IMR-90 (cell line): Measurements from ENCODE around the gene TSN. TPM values are rescaled to one million over a fixed set of nuclear protein-coding genes. Genes with fewer than 3 reads are reported as not detected.

Source experiments
- ATAC-seq: fragments of 200-7000 bp; cut with Tn5 transposase; 2 replicates; pipeline ENCODE4 v1.9.1; 2020; ENCODE audit warnings: low read depth, mild to moderate bottlenecking, moderate library complexity
- BruUV-seq: library from RNA; stranded (reverse); fragments of 400-500 nt; replicated peaks from 2 replicates; lab custom pipeline; 2021; lab: Mats Ljungman, UMichigan
- CTCF ChIA-PET: fragments of 300-600 bp; formaldehyde crosslinking; extraction: SDS; loops from one replicate; lab custom pipeline; 2021; ENCODE audit warnings: antibody characterized with exemption; lab: Yijun Ruan, JAX
- POLR2A ChIA-PET: fragments of 300-600 bp; sonication (Branson Sonifier 250); formaldehyde crosslinking; loops from one replicate; lab custom pipeline; 2022; ENCODE audit warnings: antibody characterized with exemption; ENCODE audit not compliant: unreplicated experiment; lab: Charles Lee
- DNase-seq: peaks from one replicate; pipeline ENCODE4 v3.0.0; 2013
- H2AFZ ChIP-seq: replicated peaks from 2 replicates; pipeline ENCODE3; 2013; ENCODE audit warnings: low read length, mild to moderate bottlenecking; ENCODE audit not compliant: poor library complexity
- H2AK5ac ChIP-seq: 2 replicates; pipeline ENCODE4 v1.6.1; 2013; ENCODE audit warnings: low read depth, low read length, inconsistent platforms
- H2AK9ac ChIP-seq: replicated peaks from 2 replicates; pipeline ENCODE3; 2013; ENCODE audit warnings: mild to moderate bottlenecking, low read depth, low read length, moderate library complexity; ENCODE audit not compliant: poor library complexity
- H2BK120ac ChIP-seq: 2 replicates; pipeline ENCODE4 v1.6.1; 2013; ENCODE audit warnings: low read depth, low read length, inconsistent platforms
- H2BK15ac ChIP-seq: 3 replicates; pipeline ENCODE4 v1.6.1; 2013; ENCODE audit warnings: low read depth, low read length, inconsistent platforms
- H2BK20ac ChIP-seq: 2 replicates; pipeline ENCODE4 v1.6.1; 2013; ENCODE audit warnings: low read depth, mild to moderate bottlenecking, inconsistent platforms, low read length, moderate library complexity
- H2BK5ac ChIP-seq: 2 replicates; pipeline ENCODE4 v1.6.1; 2013; ENCODE audit warnings: mild to moderate bottlenecking, low read depth, low read length, inconsistent platforms; ENCODE audit not compliant: poor library complexity, severe bottlenecking
- H3K14ac ChIP-seq: replicated peaks from 2 replicates; pipeline ENCODE4 v1.6.1; 2013; ENCODE audit warnings: low read depth, low read length, inconsistent platforms
- H3K18ac ChIP-seq: 2 replicates; pipeline ENCODE4 v1.6.1; 2013; ENCODE audit warnings: low read depth, low read length, control low read depth
- H3K23ac ChIP-seq: 2 replicates; pipeline ENCODE4 v1.6.1; 2013; ENCODE audit warnings: low read depth, low read length, inconsistent platforms
- H3K27ac ChIP-seq: 2 replicates; pipeline ENCODE4 v1.5.1; 2013; ENCODE audit warnings: mild to moderate bottlenecking, control low read depth, low read length; ENCODE audit not compliant: insufficient read depth
- H3K27me3 ChIP-seq: 2 replicates; pipeline ENCODE4 v1.6.1; 2013; ENCODE audit warnings: low read length; ENCODE audit not compliant: control insufficient read depth, insufficient read depth
- H3K36me3 ChIP-seq: 2 replicates; pipeline ENCODE4 v1.6.1; 2013; ENCODE audit warnings: low read length, mixed read lengths; ENCODE audit not compliant: control insufficient read depth, insufficient read depth
- H3K4ac ChIP-seq: 2 replicates; pipeline ENCODE4 v1.6.1; 2013; ENCODE audit warnings: low read depth, low read length, inconsistent platforms
- H3K4me1 ChIP-seq: 2 replicates; pipeline ENCODE4 v1.6.1; 2013; ENCODE audit warnings: low read length, mixed read lengths; ENCODE audit not compliant: control insufficient read depth, insufficient read depth
- H3K4me2 ChIP-seq: 2 replicates; pipeline ENCODE4 v1.6.1; 2013; ENCODE audit warnings: low read depth, mild to moderate bottlenecking, control low read depth, low read length, moderate library complexity
- H3K4me3 ChIP-seq: 2 replicates; pipeline ENCODE4 v1.5.1; 2013; ENCODE audit warnings: low read depth, mild to moderate bottlenecking, control low read depth, low read length, moderate library complexity; ENCODE audit not compliant: insufficient read depth
- H3K56ac ChIP-seq: 2 replicates; pipeline ENCODE4 v1.6.1; 2013; ENCODE audit warnings: low read length, inconsistent platforms; ENCODE audit not compliant: insufficient read depth; ENCODE audit errors: extremely low read depth
- H3K79me1 ChIP-seq, 2 experiments: 2 replicates each; pipeline ENCODE4 v1.6.1; 2013; ENCODE audit warnings: low read length in 2 of 2, inconsistent platforms in 1 of 2, low read depth in 1 of 2
- H3K9ac ChIP-seq: 2 replicates; pipeline ENCODE4 v1.6.1; 2013; ENCODE audit warnings: low read depth, low read length, control low read depth
- H3K9me1 ChIP-seq: 2 replicates; pipeline ENCODE4 v1.6.1; 2013; ENCODE audit warnings: low read length, inconsistent platforms; ENCODE audit not compliant: insufficient read depth
- H3K9me3 ChIP-seq: 2 replicates; pipeline ENCODE4 v1.6.1; 2013; ENCODE audit warnings: low read length; ENCODE audit not compliant: control insufficient read depth, insufficient read depth
- H4K20me1 ChIP-seq: 2 replicates; pipeline ENCODE4 v1.6.1; 2013; ENCODE audit warnings: low read length, inconsistent platforms; ENCODE audit not compliant: insufficient read depth
- H4K5ac ChIP-seq: 2 replicates; pipeline ENCODE4 v1.6.1; 2013; ENCODE audit warnings: mild to moderate bottlenecking, low read depth, low read length, control low read depth
- H4K8ac ChIP-seq, 2 experiments: 2 replicates each; pipeline ENCODE4 v1.6.1; 2013; ENCODE audit warnings: low read depth in 2 of 2, low read length in 2 of 2, control low read depth in 1 of 2, inconsistent platforms in 1 of 2
- H4K91ac ChIP-seq: 2 replicates; pipeline ENCODE4 v1.6.1; 2013; ENCODE audit warnings: low read depth, low read length, inconsistent platforms; ENCODE audit not compliant: insufficient read depth
- BHLHE40 ChIP-seq: fragments of 150-350 bp; IDR thresholded peaks from 2 replicates; pipeline ENCODE4 v1.6.1; 2016; ENCODE audit warnings: mild to moderate bottlenecking, low read depth, low read length
- CEBPB ChIP-seq: IDR thresholded peaks from 2 replicates; pipeline ENCODE4 v1.6.1; 2012; ENCODE audit warnings: low read depth, low read length, improper control_type of control experiment
- CHD1 ChIP-seq: IDR thresholded peaks from 2 replicates; pipeline ENCODE4 v1.6.1; 2012; ENCODE audit warnings: low read depth, low read length, improper control_type of control experiment
- CTCF ChIP-seq: conservative IDR thresholded peaks from 2 replicates; pipeline ENCODE4 v1.5.1; 2012; ENCODE audit warnings: mild to moderate bottlenecking, low read depth, low read length, improper control_type of control experiment
- FOS ChIP-seq: fragments of 150-350 bp; IDR thresholded peaks from 2 replicates; pipeline ENCODE4 v1.6.1; 2016; ENCODE audit warnings: low read depth, low read length
- MAFK ChIP-seq: IDR thresholded peaks from 2 replicates; pipeline ENCODE4 v1.6.1; 2012; ENCODE audit warnings: low read depth, low read length, improper control_type of control experiment
- MAZ ChIP-seq: IDR thresholded peaks from 2 replicates; pipeline ENCODE4 v1.6.1; 2012; ENCODE audit warnings: low read depth, mild to moderate bottlenecking, low read length, improper control_type of control experiment, moderate library complexity, borderline replicate concordance
- MXI1 ChIP-seq: IDR thresholded peaks from 2 replicates; pipeline ENCODE4 v1.6.1; 2012; ENCODE audit warnings: low read depth, mild to moderate bottlenecking, low read length, moderate library complexity, borderline replicate concordance
- NFE2L2 ChIP-seq: fragments of 150-350 bp; IDR thresholded peaks from 2 replicates; pipeline ENCODE4 v1.6.1; 2016; ENCODE audit warnings: low read depth, mild to moderate bottlenecking, low read length
- POLR2A ChIP-seq: IDR thresholded peaks from 2 replicates; pipeline ENCODE4 v1.6.1; 2012; ENCODE audit warnings: mild to moderate bottlenecking, low read depth, low read length
- RAD21 ChIP-seq: IDR thresholded peaks from 2 replicates; pipeline ENCODE4 v1.6.1; 2012; ENCODE audit warnings: low read length, improper control_type of control experiment
- RCOR1 ChIP-seq: IDR thresholded peaks from 2 replicates; pipeline ENCODE4 v1.6.1; 2012; ENCODE audit warnings: mild to moderate bottlenecking, low read length, improper control_type of control experiment; ENCODE audit not compliant: insufficient replicate concordance
- SMC3 ChIP-seq: fragments of 150-350 bp; IDR thresholded peaks from 2 replicates; pipeline ENCODE4 v1.6.1; 2016; ENCODE audit warnings: low read depth, mild to moderate bottlenecking, antibody characterized with exemption, low read length, moderate library complexity
- USF2 ChIP-seq: fragments of 150-350 bp; IDR thresholded peaks from 2 replicates; pipeline ENCODE4 v1.6.1; 2017; ENCODE audit warnings: mild to moderate bottlenecking, antibody characterized with exemption, low read length, low read depth
- WGBS, 2 experiments: methylation state at CpG; one replicate each; pipeline versions ENCODE4 v1.1.5 to v1.1.7; 2013; ENCODE audit warnings: missing lambda C conversion rate in 2 of 2; ENCODE audit not compliant: insufficient read length in 1 of 2; ENCODE audit errors: extremely low coverage in 2 of 2; 5-methylcytosine and 5-hydroxymethylcytosine counted together
- dilution Hi-C: fragments of 300-500 bp; cut with HindIII; formaldehyde crosslinking; loops from one replicate; pipeline ENCODE4 v1.14.3; 2018; ENCODE audit warnings: low sequenced_read_pairs; ENCODE audit not compliant: unreplicated experiment
- in situ Hi-C: fragments of 300-500 bp; cut with MboI; formaldehyde crosslinking; loops from 3 replicates; pipeline ENCODE4 v1.14.3; 2019; ENCODE audit warnings: low sequenced_read_pairs, inconsistent platforms, mixed read lengths
- intact Hi-C: fragments of 100-400 bp; cut with micrococcal nuclease; formaldehyde crosslinking; loops from 2 replicates; pipeline ENCODE4 v1.10.0; 2022
- polyA plus RNA-seq, 3 experiments: library from polyadenylated mRNA; depleted of rRNA; stranded (reverse); fragments of >200 nt; gene quantifications; 2 replicates each; pipeline ENCODE4 v1.2.3, GENCODE V29; 2012; ENCODE audit warnings: low replicate concordance in 1 of 3
- total RNA-seq: library from RNA; depleted of rRNA; stranded (reverse); fragments of >200 nt; gene quantifications from 2 replicates; pipeline ENCODE4 v1.2.3, GENCODE V29; 2012
- TF ChIP-seq, protein P1 (sequence below): fragments of 150-350 bp; IDR thresholded peaks from 2 replicates; pipeline ENCODE4 v1.6.1; 2016; ENCODE audit warnings: low read depth, mild to moderate bottlenecking, low read length, moderate library complexity, borderline replicate concordance

Gene TSN
- total and polyA plus RNA-seq, 2 of the 4 experiments (the other 2 are of a cell fraction) = 31.0 to 56.3 TPM

GRCh38 chr2:121771976-121772742, 16.7 kb downstream of the TSN start:
- Histone ChIP-seq H2BK5ac (no peak overlapping the region), H3K9me1 (no peaks in the 10 kb centered on the region; the same call in 1 of the 2 replicates), H3K9ac (no peak overlapping the region), H4K8ac (no peak overlapping the region), H2BK15ac (no peak overlapping the region), H3K4me3 (no peak overlapping the region), H2BK20ac (no peak overlapping the region), H3K27me3 (peaks cover 2% of the 10 kb centered on the region; the same call in 1 of the 2 replicates), H2AK9ac (no peak overlapping the region), H4K5ac (no peak overlapping the region), H3K9me3 (no peaks in the 10 kb centered on the region), H3K79me1 (no peaks in the 10 kb centered on the region), H3K4me2 (peak overlapping the region; percentile 19; the same call in 1 of the 2 replicates), H2AK5ac (no peak overlapping the region), H3K36me3 (peaks cover 8% of the 10 kb centered on the region), H3K56ac (no peak overlapping the region), H2AFZ (peak overlapping the region; percentile 67), H4K91ac (no peak overlapping the region), H4K20me1 (no peaks in the 10 kb centered on the region), H3K23ac (no peak overlapping the region; the same call in 1 of the 2 replicates), H2BK120ac (no peak overlapping the region), H3K14ac (no peak overlapping the region), H3K4me1 (peaks cover 2% of the 10 kb centered on the region; the same call in 1 of the 2 replicates), H3K27ac (no peak overlapping the region), H3K18ac (no peak overlapping the region), H3K4ac (no peak overlapping the region)
- in situ Hi-C loops (no loop called here), dilution Hi-C loops (no loop called here), intact Hi-C loops (no loop called here)
- DNase-seq (peak; percentile 32), ATAC-seq (peak; percentile 49)
- TF ChIP-seq SMC3 = no peak
- no peak for TF ChIP-seq RAD21
- TF ChIP-seq MAZ = no peak
- TF ChIP-seq BHLHE40 = no peak
- TF ChIP-seq, protein P1, sequence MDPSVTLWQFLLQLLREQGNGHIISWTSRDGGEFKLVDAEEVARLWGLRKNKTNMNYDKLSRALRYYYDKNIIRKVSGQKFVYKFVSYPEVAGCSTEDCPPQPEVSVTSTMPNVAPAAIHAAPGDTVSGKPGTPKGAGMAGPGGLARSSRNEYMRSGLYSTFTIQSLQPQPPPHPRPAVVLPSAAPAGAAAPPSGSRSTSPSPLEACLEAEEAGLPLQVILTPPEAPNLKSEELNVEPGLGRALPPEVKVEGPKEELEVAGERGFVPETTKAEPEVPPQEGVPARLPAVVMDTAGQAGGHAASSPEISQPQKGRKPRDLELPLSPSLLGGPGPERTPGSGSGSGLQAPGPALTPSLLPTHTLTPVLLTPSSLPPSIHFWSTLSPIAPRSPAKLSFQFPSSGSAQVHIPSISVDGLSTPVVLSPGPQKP = no peak
- TF ChIP-seq CTCF = no peak
- TF ChIP-seq MAFK = no peak
- TF ChIP-seq USF2 = no peak
- TF ChIP-seq NFE2L2 = no peak
- TF ChIP-seq CHD1 = no peak
- no peak for TF ChIP-seq CEBPB
- no peak for TF ChIP-seq FOS
- TF ChIP-seq MXI1 = no peak
- TF ChIP-seq POLR2A = no peak
- TF ChIP-seq RCOR1 = no peak
- no TSS peak for BruUV-seq
- POLR2A ChIA-PET = no interaction called here
- 88% methylated on average over 1 of the region's 6 CpGs; no CpG with 5 or more reads in 1 of the 2 experiments for WGBS, 2 experiments
- CTCF ChIA-PET = no interaction called here
